ENCODE results near the gene RARS1. TPM values are rescaled to one million over a fixed set of nuclear protein-coding genes. Genes with fewer than 3 reads are reported as not detected.
"Not testable (repeated sequence)": the region's sequence is repeated elsewhere in the genome, so short reads cannot be mapped to it uniquely, and the experiment has no call there.

Gene RARS1
- total RNA-seq, 6 experiments from 2014 or later: 151 to 184 (median 168) TPM

- Mint-ChIP-seq H3K36me3 (ENCODE audit: low read depth) (peaks cover 12% of the 10 kb centered on the region), H3K4me3 (no peak overlapping the region), H3K27ac (no peak overlapping the region), H3K27me3 (ENCODE audit: insufficient read depth) (peaks cover 19% of the 10 kb centered on the region), H3K9me3 (peaks cover 7% of the 10 kb centered on the region), H3K4me1 (ENCODE audit: low read depth) (no peaks in the 10 kb centered on the region; the same call in 1 of the 2 replicates)
- TF ChIP-seq, protein P1, sequence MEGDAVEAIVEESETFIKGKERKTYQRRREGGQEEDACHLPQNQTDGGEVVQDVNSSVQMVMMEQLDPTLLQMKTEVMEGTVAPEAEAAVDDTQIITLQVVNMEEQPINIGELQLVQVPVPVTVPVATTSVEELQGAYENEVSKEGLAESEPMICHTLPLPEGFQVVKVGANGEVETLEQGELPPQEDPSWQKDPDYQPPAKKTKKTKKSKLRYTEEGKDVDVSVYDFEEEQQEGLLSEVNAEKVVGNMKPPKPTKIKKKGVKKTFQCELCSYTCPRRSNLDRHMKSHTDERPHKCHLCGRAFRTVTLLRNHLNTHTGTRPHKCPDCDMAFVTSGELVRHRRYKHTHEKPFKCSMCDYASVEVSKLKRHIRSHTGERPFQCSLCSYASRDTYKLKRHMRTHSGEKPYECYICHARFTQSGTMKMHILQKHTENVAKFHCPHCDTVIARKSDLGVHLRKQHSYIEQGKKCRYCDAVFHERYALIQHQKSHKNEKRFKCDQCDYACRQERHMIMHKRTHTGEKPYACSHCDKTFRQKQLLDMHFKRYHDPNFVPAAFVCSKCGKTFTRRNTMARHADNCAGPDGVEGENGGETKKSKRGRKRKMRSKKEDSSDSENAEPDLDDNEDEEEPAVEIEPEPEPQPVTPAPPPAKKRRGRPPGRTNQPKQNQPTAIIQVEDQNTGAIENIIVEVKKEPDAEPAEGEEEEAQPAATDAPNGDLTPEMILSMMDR (IDR thresholded peaks at IDR 0.05): no peak
- no peak for DNase-seq
These were observed 46.0 kb downstream of the RARS1 start for GRCh38 chr5:168531987-168532864.

DNA sequence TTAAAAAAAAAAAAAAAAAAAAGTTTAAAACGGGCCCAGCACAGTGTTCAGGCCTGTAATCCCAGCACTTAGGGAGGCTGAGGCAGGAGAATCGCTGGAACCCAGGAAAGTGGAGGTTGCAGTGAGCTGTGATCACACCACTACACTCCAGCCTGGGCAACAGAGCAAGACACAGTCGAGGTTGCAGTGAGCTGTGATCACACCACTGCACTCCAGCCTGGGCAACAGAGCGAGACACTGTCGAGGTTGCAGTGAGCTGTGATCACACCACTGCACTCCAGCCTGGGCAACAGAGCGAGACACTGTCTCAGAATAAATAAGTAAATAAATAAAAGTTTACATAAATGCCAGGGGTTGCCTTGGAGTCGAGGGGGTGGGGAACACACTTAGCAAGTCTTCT lies 48.1 kb downstream of the RARS1 start:
- not testable (repeated sequence) for H3K9me3 Mint-ChIP-seq; H3K4me3 Mint-ChIP-seq; H3K27ac Mint-ChIP-seq; H3K4me1 Mint-ChIP-seq (ENCODE audit: low read depth); H3K36me3 Mint-ChIP-seq (ENCODE audit: low read depth); DNase-seq
- peaks cover 16% of the 10 kb centered on the region for H3K27me3 Mint-ChIP-seq (ENCODE audit: insufficient read depth)

GRCh38 chr5:168537176-168537575 lies 50.9 kb downstream of the RARS1 start:
- Mint-ChIP-seq H3K36me3 (ENCODE audit: low read depth) (no peaks in the 10 kb centered on the region), H3K4me1 (ENCODE audit: low read depth) (no peaks in the 10 kb centered on the region), H3K4me3 (no peak overlapping the region), H3K27ac (no peak overlapping the region), H3K27me3 (ENCODE audit: insufficient read depth) (peaks cover 10% of the 10 kb centered on the region), H3K9me3 (no peaks in the 10 kb centered on the region)
- TF ChIP-seq, protein P1 (IDR thresholded peaks at IDR 0.05): no peak
- no peak for DNase-seq

GRCh38 chr5:168549554-168549953 lies 63.3 kb downstream of the RARS1 start:
- TF ChIP-seq, protein P1 (IDR thresholded peaks at IDR 0.05): no peak
- Mint-ChIP-seq H3K27me3 (ENCODE audit: insufficient read depth) (no peaks in the 10 kb centered on the region), H3K36me3 (ENCODE audit: low read depth) (peaks cover 37% of the 10 kb centered on the region), H3K4me1 (ENCODE audit: low read depth) (peaks cover 25% of the 10 kb centered on the region), H3K9me3 (no peaks in the 10 kb centered on the region), H3K27ac (no peak overlapping the region), H3K4me3 (no peak overlapping the region)
- DNase-seq: no peak

DNA sequence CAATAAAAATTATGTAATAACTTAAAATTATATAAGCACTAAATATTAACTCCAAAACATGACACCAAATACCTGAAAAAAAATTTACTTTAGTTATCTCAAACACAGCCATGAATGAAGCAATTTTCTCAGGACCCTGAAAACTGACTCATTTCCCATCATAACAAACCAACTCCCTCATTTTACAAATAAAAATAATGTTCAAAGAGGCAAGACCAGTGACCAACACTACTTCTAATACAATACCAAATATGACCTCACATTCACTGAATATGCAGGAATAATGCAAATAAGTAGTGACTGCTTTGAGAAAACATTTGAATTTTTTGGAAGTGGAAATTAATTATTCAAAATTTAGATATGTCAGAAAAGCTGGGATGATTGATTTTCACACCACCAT lies 64.4 kb downstream of the RARS1 start:
- Mint-ChIP-seq H3K4me1 (ENCODE audit: low read depth) (peaks cover 32% of the 10 kb centered on the region), H3K36me3 (ENCODE audit: low read depth) (peaks cover 41% of the 10 kb centered on the region), H3K4me3 (no peak overlapping the region), H3K27me3 (ENCODE audit: insufficient read depth) (no peaks in the 10 kb centered on the region), H3K9me3 (no peaks in the 10 kb centered on the region), H3K27ac (no peak overlapping the region)
- TF ChIP-seq, protein P1 (IDR thresholded peaks at IDR 0.05): no peak
- DNase-seq: no peak

DNA sequence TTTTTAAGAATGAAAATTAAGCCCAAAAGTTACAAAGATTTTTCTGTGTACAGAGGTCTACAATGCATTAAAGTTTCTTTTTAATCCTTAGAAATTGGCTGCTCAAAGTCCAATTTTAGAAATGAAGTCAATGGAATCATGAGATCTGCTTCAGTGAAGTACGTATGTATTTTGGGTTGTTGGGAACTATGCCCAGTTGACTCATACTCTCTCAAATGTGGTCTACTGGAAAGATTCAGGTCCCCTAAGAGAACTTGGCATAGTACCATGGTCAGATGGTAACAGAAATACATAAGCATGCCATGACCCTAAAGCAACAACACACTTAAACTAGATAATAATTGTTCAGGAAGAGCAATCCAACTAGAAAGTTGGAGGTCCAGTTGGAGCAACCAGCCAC lies 65.9 kb downstream of the RARS1 start:
- TF ChIP-seq, protein P1 (IDR thresholded peaks at IDR 0.05): no peak
- peak overlapping the region; percentile 25 for H3K27ac Mint-ChIP-seq
- H3K27me3 Mint-ChIP-seq (ENCODE audit: insufficient read depth): no peaks in the 10 kb centered on the region
- H3K4me1 Mint-ChIP-seq (ENCODE audit: low read depth): peaks cover 32% of the 10 kb centered on the region
- no peak overlapping the region for H3K4me3 Mint-ChIP-seq
- H3K9me3 Mint-ChIP-seq: no peaks in the 10 kb centered on the region
- DNase-seq: peak; percentile 49
- H3K36me3 Mint-ChIP-seq (ENCODE audit: low read depth): peaks cover 53% of the 10 kb centered on the region

Measured in HFFc6 (cell line).